Neural progenitor cell (in vitro differentiated cells): ENCODE results near the gene CFAP299. TPM values are rescaled to one million over a fixed set of nuclear protein-coding genes. Genes with fewer than 3 reads are reported as not detected.

Source experiments
- DNase-seq: peaks from one replicate; pipeline ENCODE4 v3.0.0-alpha.2; 2016; ENCODE audit warnings: low spot score
- H2AFZ ChIP-seq: fragments of 200-600 bp; sonication (generic); replicated peaks from 2 replicates; pipeline ENCODE4 v1.6.1; 2016; ENCODE audit warnings: antibody characterized with exemption
- H3F3A ChIP-seq: fragments of 200-600 bp; sonication (generic); 2 replicates; pipeline ENCODE4 v1.6.1; 2016; ENCODE audit warnings: antibody characterized with exemption, low read depth
- H3K27ac ChIP-seq: fragments of 200-600 bp; sonication (generic); 2 replicates; pipeline ENCODE4 v1.5.1; 2016; ENCODE audit warnings: mild to moderate bottlenecking
- H3K27me3 ChIP-seq: fragments of 200-600 bp; sonication (generic); 2 replicates; pipeline ENCODE4 v1.6.1; 2016; ENCODE audit warnings: mild to moderate bottlenecking, moderate library complexity
- H3K36me3 ChIP-seq: fragments of 200-600 bp; sonication (generic); 2 replicates; pipeline ENCODE4 v1.5.1; 2016
- H3K4me1 ChIP-seq: fragments of 200-600 bp; sonication (generic); 2 replicates; pipeline ENCODE4 v1.6.1; 2016; ENCODE audit warnings: mixed run types
- H3K4me2 ChIP-seq: fragments of 200-600 bp; sonication (generic); 2 replicates; pipeline ENCODE4 v1.6.1; 2016
- H3K4me3 ChIP-seq: fragments of 200-600 bp; sonication (generic); 2 replicates; pipeline ENCODE4 v1.5.1; 2016
- H3K79me2 ChIP-seq: fragments of 200-600 bp; sonication (generic); 2 replicates; pipeline ENCODE4 v1.6.1; 2016; ENCODE audit warnings: low read depth
- H3K9ac ChIP-seq: fragments of 200-600 bp; sonication (generic); 2 replicates; pipeline ENCODE4 v1.6.1; 2016
- H3K9me3 ChIP-seq: fragments of 200-600 bp; sonication (generic); 2 replicates; pipeline ENCODE4 v1.5.1; 2016; ENCODE audit warnings: low read depth
- H4K20me1 ChIP-seq: fragments of 200-600 bp; sonication (generic); 2 replicates; pipeline ENCODE4 v1.6.1; 2016; ENCODE audit warnings: low read depth
- H3K27ac Mint-ChIP-seq: 3 replicates; pipeline ENCODE4 v1.8.0; 2021; ENCODE audit warnings: mixed read lengths
- H3K27me3 Mint-ChIP-seq: 2 replicates; pipeline ENCODE4 v1.8.0; 2022; ENCODE audit warnings: low read depth, mild to moderate bottlenecking, inconsistent platforms, moderate library complexity, mixed read lengths; ENCODE audit not compliant: insufficient read depth
- H3K36me3 Mint-ChIP-seq: 3 replicates; pipeline ENCODE4 v1.8.0; 2021; ENCODE audit warnings: mixed read lengths
- H3K4me1 Mint-ChIP-seq: 3 replicates; pipeline ENCODE4 v1.8.0; 2021; ENCODE audit warnings: mixed read lengths
- H3K4me3 Mint-ChIP-seq: 3 replicates; pipeline ENCODE4 v1.8.0; 2021; ENCODE audit warnings: mild to moderate bottlenecking, moderate library complexity, mixed read lengths
- H3K9me3 Mint-ChIP-seq: 3 replicates; pipeline ENCODE4 v1.8.0; 2020; ENCODE audit warnings: mixed read lengths
- EZH2 ChIP-seq: fragments of 200-600 bp; sonication (generic); IDR thresholded peaks from 2 replicates; pipeline ENCODE4 v1.6.1; 2017; ENCODE audit warnings: antibody characterized with exemption, mild to moderate bottlenecking, moderate library complexity
- EZH2phosphoT487 ChIP-seq: fragments of 200-600 bp; sonication (generic); IDR thresholded peaks from 2 replicates; pipeline ENCODE4 v1.6.1; 2017; ENCODE audit warnings: antibody characterized with exemption
- total RNA-seq: library from RNA; depleted of rRNA; stranded (reverse); fragments of >200 nt; gene quantifications from 2 replicates; pipeline ENCODE4 v1.2.3, GENCODE V29; 2015; ENCODE audit warnings: low replicate concordance
- TF ChIP-seq, protein P1 (sequence below): fragments of 200-600 bp; sonication (generic); IDR thresholded peaks from 2 replicates; pipeline ENCODE4 v1.5.1; 2017; ENCODE audit warnings: antibody characterized with exemption, mild to moderate bottlenecking

Gene CFAP299
- total RNA-seq, 1 donor from 2014 or later, result not detected

DNA sequence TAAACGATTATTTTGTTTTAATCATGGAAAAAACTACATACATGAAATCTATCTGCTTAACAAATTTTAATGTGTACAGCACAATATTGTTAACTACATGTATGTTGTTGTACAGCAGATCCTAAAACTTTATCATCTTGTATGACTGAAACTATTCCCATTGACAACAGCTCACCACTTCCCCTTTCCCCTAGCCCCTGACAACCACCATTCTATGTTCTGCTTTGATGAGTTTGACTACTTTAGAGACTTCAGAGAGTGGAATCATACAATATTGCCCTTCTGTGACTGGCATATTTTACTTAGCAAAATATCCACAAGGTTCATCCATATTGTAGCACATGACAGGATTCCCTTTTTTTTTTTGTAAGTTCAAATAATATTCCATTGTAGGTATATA lies 185.9 kb downstream of the CFAP299 start:
- H3K79me2 ChIP-seq, result no peaks in the 10 kb centered on the region
- H2AFZ ChIP-seq, result no peak overlapping the region
- Mint-ChIP-seq H3K9me3 (no peaks in the 10 kb centered on the region), H3K4me1 (no peaks in the 10 kb centered on the region), H3K4me3 (no peak overlapping the region), H3K27ac (no peak overlapping the region), H3K36me3 (no peaks in the 10 kb centered on the region), H3K27me3 (no peaks in the 10 kb centered on the region)
- H3K4me2 ChIP-seq, result no peak overlapping the region
- H3K36me3 ChIP-seq, result no peaks in the 10 kb centered on the region
- TF ChIP-seq, protein P1, sequence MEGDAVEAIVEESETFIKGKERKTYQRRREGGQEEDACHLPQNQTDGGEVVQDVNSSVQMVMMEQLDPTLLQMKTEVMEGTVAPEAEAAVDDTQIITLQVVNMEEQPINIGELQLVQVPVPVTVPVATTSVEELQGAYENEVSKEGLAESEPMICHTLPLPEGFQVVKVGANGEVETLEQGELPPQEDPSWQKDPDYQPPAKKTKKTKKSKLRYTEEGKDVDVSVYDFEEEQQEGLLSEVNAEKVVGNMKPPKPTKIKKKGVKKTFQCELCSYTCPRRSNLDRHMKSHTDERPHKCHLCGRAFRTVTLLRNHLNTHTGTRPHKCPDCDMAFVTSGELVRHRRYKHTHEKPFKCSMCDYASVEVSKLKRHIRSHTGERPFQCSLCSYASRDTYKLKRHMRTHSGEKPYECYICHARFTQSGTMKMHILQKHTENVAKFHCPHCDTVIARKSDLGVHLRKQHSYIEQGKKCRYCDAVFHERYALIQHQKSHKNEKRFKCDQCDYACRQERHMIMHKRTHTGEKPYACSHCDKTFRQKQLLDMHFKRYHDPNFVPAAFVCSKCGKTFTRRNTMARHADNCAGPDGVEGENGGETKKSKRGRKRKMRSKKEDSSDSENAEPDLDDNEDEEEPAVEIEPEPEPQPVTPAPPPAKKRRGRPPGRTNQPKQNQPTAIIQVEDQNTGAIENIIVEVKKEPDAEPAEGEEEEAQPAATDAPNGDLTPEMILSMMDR, result no peak
- TF ChIP-seq EZH2, result no peak
- TF ChIP-seq EZH2phosphoT487, result no peak
- no peaks in the 10 kb centered on the region for H3F3A ChIP-seq
- H3K4me1 ChIP-seq, result no peaks in the 10 kb centered on the region
- no peaks in the 10 kb centered on the region for H4K20me1 ChIP-seq
- no peak overlapping the region for H3K27ac ChIP-seq
- no peak for DNase-seq
- no peak overlapping the region for H3K4me3 ChIP-seq
- H3K27me3 ChIP-seq, result no peaks in the 10 kb centered on the region
- H3K9ac ChIP-seq, result no peak overlapping the region
- H3K9me3 ChIP-seq, result no peaks in the 10 kb centered on the region

DNA sequence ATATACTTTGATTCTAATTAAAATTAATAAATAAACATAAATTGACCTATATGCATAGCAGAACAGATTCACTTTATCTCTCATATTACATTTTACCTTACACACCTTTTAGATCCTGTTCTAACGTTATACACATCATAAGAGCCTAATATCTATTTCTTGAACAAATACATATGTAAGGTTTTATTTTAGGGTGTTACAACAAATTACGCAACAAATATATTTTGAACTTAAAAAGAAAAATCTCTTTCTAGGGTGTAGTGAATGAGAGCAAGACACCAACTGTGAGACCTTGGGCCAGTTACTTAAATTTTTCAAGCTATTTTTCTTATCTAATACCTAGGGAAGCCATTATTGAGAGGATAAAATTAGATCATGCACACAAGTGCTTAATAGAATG lies 191.2 kb downstream of the CFAP299 start:
- Mint-ChIP-seq H3K27ac (no peak overlapping the region), H3K27me3 (no peaks in the 10 kb centered on the region), H3K9me3 (no peaks in the 10 kb centered on the region), H3K36me3 (no peaks in the 10 kb centered on the region), H3K4me1 (no peaks in the 10 kb centered on the region), H3K4me3 (no peak overlapping the region)
- Histone ChIP-seq H3K36me3 (no peaks in the 10 kb centered on the region), H3K4me1 (no peaks in the 10 kb centered on the region), H3K27ac (no peak overlapping the region), H3K27me3 (no peaks in the 10 kb centered on the region), H2AFZ (no peak overlapping the region), H3F3A (no peaks in the 10 kb centered on the region), H3K9ac (no peak overlapping the region), H3K79me2 (no peaks in the 10 kb centered on the region), H4K20me1 (no peaks in the 10 kb centered on the region), H3K4me3 (no peak overlapping the region), H3K4me2 (no peak overlapping the region), H3K9me3 (no peaks in the 10 kb centered on the region)
- no peak for DNase-seq
- TF ChIP-seq EZH2phosphoT487, result no peak
- TF ChIP-seq, protein P1, result no peak
- TF ChIP-seq EZH2, result no peak

DNA sequence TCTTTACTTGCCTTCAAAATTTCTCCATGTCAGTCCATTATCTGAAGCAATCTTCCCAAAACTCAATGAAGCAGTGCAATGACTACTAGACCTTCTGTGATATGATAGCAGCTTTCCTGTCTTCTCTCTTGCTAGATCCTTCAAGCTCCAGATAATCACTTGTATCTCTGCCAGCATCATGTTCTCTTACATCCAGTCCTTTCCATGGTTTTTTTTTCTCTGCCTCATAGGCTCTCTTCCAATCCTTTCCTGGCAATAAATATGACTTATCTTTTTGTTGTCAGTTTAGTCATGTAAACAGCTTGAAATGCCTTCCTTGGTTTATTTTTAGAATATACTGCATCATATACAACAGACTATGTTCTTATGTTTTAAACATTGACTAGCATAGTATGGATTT lies 193.5 kb downstream of the CFAP299 start:
- Histone ChIP-seq H3K4me1 (peaks cover 9% of the 10 kb centered on the region), H2AFZ (no peak overlapping the region), H3K4me2 (no peak overlapping the region), H3K27me3 (no peaks in the 10 kb centered on the region), H3K79me2 (no peaks in the 10 kb centered on the region), H3F3A (no peaks in the 10 kb centered on the region), H3K36me3 (no peaks in the 10 kb centered on the region), H3K9me3 (no peaks in the 10 kb centered on the region), H3K27ac (no peak overlapping the region), H3K4me3 (no peak overlapping the region), H4K20me1 (no peaks in the 10 kb centered on the region), H3K9ac (no peak overlapping the region)
- H3K4me1 Mint-ChIP-seq, result no peaks in the 10 kb centered on the region
- no peaks in the 10 kb centered on the region for H3K9me3 Mint-ChIP-seq
- no peaks in the 10 kb centered on the region for H3K36me3 Mint-ChIP-seq
- H3K27ac Mint-ChIP-seq, result no peak overlapping the region
- DNase-seq, result no peak
- no peak overlapping the region for H3K4me3 Mint-ChIP-seq
- TF ChIP-seq, protein P1, result no peak
- TF ChIP-seq EZH2, result no peak
- TF ChIP-seq EZH2phosphoT487, result no peak
- H3K27me3 Mint-ChIP-seq, result no peaks in the 10 kb centered on the region
